ENCODE results near the gene LRRC26.

Gene LRRC26

DNA sequence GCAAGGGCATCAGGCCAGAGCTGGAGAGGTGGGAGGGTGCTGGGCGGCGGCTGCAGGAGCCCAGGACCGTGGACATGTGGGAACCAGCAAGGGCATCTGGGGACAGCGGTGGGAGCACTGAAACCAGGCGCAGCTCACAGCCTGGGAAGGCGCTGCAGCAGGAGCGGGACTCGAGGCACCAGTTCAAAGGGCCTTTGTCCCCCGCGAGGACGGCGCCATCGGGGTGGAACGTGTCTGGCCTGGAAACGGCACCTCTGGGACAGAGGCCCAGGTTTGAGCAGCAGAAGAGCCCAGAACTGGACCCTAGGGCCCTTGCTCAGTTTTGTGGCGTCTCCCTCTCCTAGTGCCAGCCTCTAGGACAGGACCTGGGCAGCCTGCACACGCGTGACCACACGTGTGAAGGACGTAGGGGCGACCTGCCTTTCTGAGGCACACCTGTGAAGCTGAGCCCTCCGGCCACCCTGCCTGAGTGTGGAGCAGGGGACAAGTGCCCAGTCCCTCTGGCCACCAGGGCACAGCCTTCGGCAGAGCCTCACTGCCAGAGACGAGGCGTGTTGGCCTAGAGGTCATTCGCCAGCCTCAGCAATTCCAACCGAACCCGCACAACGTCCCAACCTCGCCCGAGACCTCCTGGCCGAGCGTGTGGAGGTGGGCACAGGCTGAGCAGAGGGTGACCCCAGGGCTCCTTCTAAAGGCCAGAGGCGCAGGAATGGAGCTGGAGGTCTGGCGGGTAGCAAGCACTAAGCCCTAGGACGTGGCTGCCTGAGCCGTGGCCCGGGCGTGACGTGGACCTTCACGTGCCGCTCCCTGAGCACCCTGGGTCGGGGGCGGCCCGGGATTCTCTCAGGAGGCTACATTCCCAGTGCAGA is 4.2 kb upstream of the LRRC26 start:
- no peak for DNase-seq (ENCODE audit: low read depth)
- TF ChIP-seq, protein P1, sequence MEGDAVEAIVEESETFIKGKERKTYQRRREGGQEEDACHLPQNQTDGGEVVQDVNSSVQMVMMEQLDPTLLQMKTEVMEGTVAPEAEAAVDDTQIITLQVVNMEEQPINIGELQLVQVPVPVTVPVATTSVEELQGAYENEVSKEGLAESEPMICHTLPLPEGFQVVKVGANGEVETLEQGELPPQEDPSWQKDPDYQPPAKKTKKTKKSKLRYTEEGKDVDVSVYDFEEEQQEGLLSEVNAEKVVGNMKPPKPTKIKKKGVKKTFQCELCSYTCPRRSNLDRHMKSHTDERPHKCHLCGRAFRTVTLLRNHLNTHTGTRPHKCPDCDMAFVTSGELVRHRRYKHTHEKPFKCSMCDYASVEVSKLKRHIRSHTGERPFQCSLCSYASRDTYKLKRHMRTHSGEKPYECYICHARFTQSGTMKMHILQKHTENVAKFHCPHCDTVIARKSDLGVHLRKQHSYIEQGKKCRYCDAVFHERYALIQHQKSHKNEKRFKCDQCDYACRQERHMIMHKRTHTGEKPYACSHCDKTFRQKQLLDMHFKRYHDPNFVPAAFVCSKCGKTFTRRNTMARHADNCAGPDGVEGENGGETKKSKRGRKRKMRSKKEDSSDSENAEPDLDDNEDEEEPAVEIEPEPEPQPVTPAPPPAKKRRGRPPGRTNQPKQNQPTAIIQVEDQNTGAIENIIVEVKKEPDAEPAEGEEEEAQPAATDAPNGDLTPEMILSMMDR (IDR thresholded peaks at IDR 0.05; ENCODE audit: low read depth, low read length, missing control alignments), result no peak
- no peak overlapping the region for H3K4me3 ChIP-seq (ENCODE audit: low read depth, low read length)
- in situ Hi-C loops (cut with HindIII; ENCODE audit: low sequenced_read_pairs), result no loop called here

DNA sequence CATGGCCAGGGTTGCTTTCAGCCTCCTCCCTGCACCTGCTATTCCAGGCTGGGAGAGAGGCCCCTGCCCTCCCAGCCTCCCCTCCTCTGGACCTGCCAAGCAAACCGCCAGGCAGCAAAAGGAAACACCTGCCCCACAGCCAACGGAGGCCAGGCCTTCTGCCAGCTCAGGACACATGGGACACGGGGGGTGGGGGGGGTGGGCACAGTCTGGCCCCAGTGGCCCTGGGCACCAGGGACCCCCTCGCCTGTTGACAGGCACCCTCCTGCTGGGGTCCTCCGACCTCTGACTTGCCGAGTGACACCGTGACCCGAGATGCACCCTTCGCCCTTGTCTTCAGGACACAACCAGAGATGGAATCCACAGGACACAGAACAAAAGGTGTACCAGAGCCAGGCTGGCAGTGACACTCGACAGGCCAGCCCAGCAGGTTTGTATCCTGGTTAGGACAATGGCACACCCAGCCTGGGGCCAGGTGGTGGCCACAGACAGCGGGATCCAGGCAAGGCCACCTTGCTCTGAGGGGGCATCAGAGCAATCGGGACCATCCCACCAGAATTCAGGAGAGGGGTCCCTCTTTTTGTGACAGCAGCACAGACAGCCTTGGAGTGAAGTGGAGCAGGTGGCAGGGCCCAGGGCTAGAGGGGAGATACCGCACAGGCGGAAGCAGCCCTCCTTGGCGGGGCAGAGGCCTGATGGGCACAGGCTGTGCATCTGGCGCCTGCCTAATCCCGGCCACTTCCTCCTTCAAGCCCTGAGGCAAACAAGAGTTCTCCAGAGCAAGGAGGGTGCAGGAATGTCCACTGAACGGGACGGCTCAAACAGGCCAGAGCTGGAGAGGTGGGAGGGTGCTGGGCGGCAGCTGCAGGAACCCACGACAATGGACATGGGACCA is 3.3 kb upstream of the LRRC26 start:
- DNase-seq (ENCODE audit: low read depth), result no peak
- no peak overlapping the region for H3K4me3 ChIP-seq (ENCODE audit: low read depth, low read length)
- in situ Hi-C loops (cut with HindIII; ENCODE audit: low sequenced_read_pairs), result no loop called here
- TF ChIP-seq, protein P1 (IDR thresholded peaks at IDR 0.05; ENCODE audit: low read depth, low read length, missing control alignments), result no peak

DNA sequence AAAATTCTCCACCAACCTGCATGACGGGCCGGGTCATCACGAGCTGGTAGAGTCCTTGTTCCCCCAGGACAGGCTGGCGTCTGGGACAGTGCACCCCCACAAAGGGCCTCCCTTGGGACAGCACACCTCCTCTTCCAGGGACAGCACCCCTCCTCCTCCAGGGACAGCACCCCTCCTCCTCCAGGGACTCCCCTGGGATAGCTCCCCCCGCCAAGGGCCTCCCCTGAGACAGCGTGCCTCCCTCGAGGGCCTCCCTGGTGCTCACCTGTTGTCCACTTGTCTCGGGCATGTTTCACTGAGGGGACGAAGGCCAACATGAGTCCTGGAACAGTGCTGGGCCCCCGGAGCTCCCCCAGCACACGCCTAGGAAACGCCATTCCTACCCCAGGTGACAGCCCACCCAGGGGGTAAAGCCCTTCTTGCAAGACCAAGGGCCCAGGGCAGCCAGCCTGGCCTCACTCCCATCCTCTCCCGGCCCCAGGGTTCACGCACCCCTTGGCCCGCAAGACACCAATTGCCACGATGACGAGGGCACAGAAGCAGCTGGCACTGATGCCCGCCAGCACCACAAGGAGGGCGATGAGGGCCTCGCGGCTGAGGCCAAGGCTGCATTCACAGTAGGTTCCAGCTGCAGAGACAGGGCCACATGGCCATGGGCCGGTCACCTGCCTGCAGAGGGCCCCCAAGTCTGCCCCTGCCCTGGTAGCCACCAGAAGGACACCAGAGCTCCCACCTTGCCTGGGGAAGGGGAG is 1.5 kb upstream of the LRRC26 start:
- DNase-seq (ENCODE audit: low read depth), result no peak
- TF ChIP-seq, protein P1 (IDR thresholded peaks at IDR 0.05; ENCODE audit: low read depth, low read length, missing control alignments), result no peak
- no peak overlapping the region for H3K4me3 ChIP-seq (ENCODE audit: low read depth, low read length)
- in situ Hi-C loops (cut with HindIII; ENCODE audit: low sequenced_read_pairs), result no loop called here

DNA sequence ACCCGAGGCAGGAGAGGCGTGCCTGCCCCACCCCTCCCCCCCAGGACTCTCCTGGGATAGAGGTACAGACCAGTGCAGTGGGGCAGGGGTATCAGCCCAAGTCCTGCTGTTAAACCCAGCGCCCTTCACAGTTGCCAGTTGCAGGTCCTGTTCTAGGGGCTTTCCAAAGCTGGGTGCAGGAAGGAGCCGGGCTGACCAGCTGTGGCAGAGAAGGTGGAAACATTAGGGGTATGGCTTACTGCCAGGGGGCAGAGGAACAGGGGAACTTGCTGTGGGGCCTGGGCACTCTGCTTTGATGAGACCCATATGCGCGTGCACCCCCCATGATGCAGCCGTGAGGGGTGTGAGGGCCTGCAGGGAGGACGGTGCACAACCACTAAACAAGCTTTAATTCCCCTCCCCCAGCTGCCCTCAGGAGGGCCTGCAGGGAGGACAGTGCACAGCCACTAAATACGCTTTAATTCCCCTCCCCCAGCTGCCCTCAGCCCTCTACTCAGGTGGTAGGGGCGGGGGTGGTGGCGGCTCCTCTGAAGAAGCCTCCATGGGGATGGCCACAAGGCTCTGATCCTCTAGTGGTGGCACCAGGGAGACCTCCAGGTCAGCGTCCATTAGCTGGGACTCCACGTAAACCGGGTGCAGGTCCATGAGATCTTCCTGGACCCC is 766 bp upstream of the LRRC26 start:
- in situ Hi-C loops (cut with HindIII; ENCODE audit: low sequenced_read_pairs), result no loop called here
- no peak overlapping the region for H3K4me3 ChIP-seq (ENCODE audit: low read depth, low read length)
- no peak for DNase-seq (ENCODE audit: low read depth)
- TF ChIP-seq, protein P1 (IDR thresholded peaks at IDR 0.05; ENCODE audit: low read depth, low read length, missing control alignments), result no peak

DNA sequence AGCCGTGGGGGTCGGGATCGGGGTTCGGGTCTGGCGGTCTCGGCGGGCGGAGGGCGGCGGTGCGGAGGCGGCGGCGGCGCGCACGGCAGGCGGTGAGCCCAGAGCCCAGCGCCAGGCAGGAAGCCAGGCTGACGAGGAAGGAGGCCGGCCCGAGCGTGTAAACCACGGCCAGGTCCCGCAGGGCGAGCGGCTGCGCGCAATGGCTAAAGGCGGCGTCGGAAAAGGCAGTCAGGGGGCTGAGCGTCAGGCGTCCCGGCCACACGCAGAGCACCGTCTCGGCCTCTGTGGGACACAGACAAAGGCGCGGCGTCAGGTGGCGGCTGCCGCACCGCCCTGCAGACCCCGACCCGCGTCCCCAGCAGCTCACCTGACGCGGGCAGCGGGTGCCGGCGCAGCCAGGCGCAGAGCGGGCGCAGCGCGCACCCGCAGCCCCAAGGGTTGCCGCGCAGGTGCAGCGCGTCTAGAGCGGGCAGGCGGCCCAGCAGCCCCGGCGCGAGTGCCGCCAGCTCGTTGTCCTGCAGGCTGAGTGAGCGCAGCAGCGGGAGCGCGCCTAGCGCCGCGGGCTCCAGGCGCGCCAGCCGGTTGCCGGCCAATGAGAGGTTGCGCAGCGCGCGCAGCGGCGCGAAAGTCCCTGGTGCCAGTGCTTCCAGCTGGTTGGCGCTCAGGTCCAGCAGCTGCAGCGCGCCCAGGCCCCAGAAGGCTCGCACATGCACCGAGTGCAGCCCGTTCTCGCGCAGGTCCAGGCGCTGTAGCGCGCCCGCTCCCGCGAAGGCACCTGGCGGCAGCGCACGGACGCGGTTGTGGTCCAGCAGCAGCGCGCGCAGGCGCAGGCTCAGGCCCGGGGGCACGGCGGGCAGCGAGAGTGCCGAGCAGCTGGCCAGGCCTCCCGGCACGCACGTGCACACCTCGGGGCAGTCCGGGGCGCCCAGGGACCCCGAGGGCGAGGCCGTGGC is 671 bp downstream of the LRRC26 start:
- in situ Hi-C loops (cut with HindIII; ENCODE audit: low sequenced_read_pairs), result no loop called here
- no peak overlapping the region for H3K4me3 ChIP-seq (ENCODE audit: low read depth, low read length)
- TF ChIP-seq, protein P1 (IDR thresholded peaks at IDR 0.05; ENCODE audit: low read depth, low read length, missing control alignments), result no peak
- DNase-seq (ENCODE audit: low read depth), result no peak

Measured in astrocyte of the cerebellum (primary cell).